ENCODE results near the gene ROM1.

ROM1 gene

DNA sequence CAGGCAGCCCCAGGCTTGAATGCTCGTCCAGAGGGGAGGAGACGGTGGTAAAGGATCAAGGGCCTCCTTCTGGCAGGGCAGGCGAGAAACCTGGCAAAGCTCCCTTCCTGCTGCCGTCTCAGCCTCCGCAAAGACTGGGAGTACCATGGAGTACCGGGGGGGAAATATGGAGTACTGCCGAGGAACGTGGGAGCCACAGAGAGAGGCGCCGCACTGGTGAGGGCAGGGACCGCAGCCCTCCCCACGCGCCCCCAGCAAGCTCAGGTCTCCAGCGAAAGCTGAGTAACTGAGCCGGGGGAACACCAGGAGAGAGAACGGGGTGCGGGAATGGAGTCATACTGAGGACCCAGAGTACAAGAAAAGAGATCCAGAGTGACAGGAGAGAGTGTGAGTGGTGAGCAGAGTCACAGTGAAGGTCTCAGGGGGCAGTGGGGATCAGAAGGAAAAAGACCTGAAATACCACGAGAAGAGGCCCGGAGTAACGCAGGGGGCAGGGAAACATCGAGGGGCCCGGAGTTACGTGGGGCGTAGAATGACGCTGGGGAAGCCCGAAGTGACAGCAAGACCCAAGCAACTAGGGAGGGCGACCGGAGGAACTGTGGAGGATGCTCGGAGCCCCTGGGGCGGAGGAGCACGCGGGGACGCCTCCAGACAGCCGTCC, 1.2 kb upstream of the ROM1 start:
- TF ChIP-seq GATA2 (IDR thresholded peaks at IDR 0.05; ENCODE audit: low read depth, low read length) (no peak), GATA3 (IDR thresholded peaks at IDR 0.05; ENCODE audit: low read depth, low read length) (no peak)

DNA sequence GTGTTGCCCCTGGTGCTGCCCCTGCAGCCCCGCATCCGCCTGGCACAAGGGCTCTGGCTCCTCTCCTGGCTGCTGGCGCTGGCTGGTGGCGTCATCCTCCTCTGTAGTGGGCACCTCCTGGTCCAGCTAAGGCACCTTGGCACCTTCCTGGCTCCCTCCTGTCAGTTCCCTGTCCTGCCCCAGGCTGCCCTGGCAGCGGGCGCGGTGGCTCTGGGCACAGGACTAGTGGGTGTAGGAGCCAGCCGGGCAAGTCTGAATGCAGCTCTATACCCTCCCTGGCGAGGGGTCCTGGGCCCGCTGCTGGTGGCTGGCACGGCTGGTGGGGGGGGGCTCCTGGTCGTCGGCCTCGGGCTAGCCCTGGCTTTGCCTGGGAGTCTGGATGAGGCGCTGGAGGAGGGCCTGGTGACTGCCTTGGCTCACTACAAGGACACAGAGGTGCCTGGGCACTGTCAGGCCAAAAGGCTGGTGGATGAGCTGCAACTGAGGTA, 278 bp downstream of the ROM1 start:
- TF ChIP-seq GATA3 (IDR thresholded peaks at IDR 0.05; ENCODE audit: low read depth, low read length): no peak
- TF ChIP-seq GATA2 (IDR thresholded peaks at IDR 0.05; ENCODE audit: low read depth, low read length): no peak

DNA sequence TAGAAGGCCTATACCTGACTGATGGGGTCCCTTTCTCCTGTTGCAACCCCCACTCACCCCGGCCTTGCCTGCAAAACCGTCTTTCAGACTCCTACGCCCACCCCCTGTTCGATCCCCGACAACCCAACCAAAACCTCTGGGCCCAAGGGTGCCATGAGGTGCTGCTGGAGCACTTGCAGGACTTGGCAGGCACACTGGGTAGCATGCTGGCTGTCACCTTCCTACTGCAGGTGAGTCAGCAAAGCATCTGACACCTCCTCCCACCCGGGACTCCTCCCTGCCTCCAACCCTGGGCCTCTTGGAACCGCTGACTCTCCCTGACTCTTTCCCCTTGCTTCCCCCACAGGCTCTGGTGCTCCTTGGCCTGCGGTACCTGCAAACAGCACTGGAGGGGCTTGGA, 1.2 kb downstream of the ROM1 start:
- TF ChIP-seq GATA3 (IDR thresholded peaks at IDR 0.05; ENCODE audit: low read depth, low read length) (no peak), GATA2 (IDR thresholded peaks at IDR 0.05; ENCODE audit: low read depth, low read length) (no peak)

DNA sequence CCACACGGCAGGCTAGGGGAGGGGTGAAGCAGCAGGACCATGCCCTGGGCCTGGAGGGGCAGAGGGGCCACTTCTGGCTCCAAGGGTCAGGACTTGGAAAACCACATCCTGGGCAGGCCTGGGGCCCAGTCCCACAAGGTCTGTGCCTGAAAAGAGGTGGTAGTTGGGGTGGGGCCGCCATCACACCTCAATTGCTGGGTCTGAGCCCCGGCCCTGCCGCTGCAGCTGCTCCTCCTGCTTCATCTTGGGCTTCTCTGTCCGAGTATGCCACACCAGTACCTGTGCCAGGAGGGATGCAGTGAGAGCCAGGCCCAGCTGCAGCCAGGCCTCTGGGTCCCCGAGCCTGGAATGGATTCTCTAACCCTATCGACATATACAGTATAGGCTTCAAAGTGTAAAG, 2.5 kb downstream of the ROM1 start:
- no peak for TF ChIP-seq GATA3 (IDR thresholded peaks at IDR 0.05; ENCODE audit: low read depth, low read length)
- TF ChIP-seq GATA2 (IDR thresholded peaks at IDR 0.05; ENCODE audit: low read depth, low read length): no peak

DNA sequence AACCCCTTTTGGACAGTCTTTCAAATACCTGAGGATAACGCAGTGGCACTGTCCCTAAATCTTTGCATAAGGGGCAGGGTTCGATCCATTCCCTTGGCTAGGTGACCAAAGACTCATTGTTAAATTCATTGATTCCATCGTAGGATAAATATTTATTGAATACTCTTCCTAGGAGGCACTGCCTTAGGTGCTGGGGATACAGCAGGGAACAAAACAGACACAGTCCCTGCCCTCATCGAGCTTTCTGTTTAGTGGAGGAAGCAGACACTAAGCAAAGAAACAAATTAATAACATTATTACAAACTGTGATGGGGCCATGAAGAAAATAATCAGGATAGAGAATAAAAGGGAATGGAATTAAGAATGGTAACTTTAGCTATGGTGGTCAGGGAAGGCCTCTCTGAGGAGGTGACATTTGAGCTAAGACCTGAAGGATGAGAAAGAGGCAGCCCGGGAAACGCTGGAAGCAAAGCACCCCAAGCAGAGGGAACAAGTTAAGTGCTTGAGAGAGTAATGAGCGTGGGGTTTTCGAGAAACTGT, 8.0 kb downstream of the ROM1 start:
- TF ChIP-seq GATA2 (IDR thresholded peaks at IDR 0.05; ENCODE audit: low read depth, low read length) (no peak), GATA3 (IDR thresholded peaks at IDR 0.05; ENCODE audit: low read depth, low read length) (no peak)

DNA sequence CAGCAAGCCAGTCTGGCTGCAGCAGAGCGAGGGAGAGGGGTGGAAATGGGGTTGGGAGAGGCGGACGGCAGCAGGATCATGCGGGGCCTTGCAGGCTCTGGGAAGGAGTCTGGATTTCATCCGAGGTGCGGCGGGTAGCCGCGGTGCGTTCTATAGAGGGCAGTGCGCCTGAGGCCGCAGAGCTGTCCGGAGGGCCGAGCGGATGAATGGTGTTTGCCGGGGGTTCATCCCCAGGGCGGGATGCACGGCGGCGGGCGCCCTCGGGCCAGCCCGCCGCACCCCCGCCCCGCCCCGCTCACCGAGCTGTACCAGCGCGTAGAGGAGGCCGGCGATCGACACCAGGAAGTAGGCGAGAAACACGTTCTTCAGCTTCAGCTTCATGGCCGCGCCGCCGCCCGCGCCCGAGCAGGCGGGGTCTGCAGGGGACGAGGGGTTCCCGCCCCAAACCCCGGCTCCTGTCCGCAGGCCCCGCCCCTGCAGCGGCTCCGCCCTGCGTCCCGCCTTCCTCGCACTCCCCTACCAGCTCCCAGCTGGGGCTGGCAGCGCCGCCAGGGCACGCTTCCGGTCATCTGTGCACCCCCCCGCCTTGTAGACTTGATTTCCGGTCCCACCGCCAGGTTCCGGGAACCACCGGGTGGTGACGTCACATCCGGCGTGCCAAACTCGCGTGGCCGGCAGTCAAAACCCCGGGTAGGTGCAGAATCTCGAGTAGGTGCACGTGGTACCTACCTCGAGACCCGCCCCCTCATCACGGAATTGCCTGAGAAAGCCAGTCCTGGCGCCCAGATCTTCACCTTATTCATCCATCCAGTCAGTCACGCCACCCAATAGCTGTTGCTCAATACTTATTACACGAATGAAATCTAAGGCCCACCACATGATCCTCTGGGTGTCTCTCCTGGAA, 8.8 kb downstream of the ROM1 start, which contains the start of gene B3GAT3:
B3GAT3 (minus strand) TSS at position 420 of the 904 bp plus-strand sequence; CDS start at position 381, 39 bp downstream.
- TF ChIP-seq GATA2 (IDR thresholded peaks at IDR 0.05; ENCODE audit: low read depth, low read length) (no peak; the same call in 1 of the 2 replicates), GATA3 (IDR thresholded peaks at IDR 0.05; ENCODE audit: low read depth, low read length) (no peak)

DNA sequence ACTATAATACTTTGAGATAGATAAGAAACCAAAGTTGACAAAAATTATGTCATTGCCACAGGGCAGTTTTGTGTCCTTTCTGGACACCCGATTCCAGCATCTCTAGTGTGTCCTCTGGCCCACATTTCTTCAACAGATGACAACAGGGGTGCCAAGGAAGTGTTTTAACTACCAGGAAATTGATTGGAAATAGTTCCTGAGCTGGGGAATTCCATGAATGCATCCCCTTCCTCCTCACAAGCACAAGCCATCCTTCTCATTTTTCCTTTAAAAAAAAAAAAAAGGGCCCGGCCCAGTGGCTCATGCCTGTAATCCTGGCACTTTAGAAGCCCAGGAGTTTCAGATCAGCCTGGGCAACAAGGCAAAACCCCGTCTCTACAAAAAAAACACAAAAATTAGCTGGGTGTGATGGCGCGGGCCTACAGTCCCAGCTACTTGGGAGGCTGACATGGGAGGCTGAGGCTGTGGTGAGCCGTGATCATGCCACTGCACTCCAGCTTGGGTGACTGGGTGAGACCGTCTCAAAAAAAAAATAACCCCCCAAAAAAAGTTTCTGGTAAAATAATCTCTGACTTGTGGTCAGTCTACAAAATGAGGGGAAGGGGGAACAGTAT, 9.5 kb downstream of the ROM1 start:
- TF ChIP-seq GATA3 (IDR thresholded peaks at IDR 0.05; ENCODE audit: low read depth, low read length) (no peak), GATA2 (IDR thresholded peaks at IDR 0.05; ENCODE audit: low read depth, low read length) (no peak; the same call in 1 of the 2 replicates)

DNA sequence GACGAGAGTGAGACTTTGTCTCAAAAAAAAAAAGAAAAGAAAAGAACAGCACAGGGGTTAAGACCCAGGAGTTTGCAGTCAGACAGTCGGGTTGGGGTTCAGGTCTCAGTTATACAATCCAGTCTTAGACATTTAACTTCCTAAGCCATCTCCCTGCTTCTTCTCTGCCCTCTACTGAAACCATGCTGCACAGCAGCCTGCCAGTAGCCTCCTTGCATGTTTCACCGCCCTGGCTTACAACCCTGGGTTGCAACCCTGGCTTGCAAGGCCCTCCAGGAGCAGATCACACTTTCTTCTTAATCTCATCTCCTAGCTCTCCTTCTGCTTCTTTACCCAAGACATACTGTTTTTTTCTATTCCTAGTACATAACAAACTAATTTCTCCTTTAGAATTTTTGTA, 14.7 kb downstream of the ROM1 start:
- TF ChIP-seq GATA3 (IDR thresholded peaks at IDR 0.05; ENCODE audit: low read depth, low read length): no peak
- TF ChIP-seq GATA2 (IDR thresholded peaks at IDR 0.05; ENCODE audit: low read depth, low read length): no peak

DNA sequence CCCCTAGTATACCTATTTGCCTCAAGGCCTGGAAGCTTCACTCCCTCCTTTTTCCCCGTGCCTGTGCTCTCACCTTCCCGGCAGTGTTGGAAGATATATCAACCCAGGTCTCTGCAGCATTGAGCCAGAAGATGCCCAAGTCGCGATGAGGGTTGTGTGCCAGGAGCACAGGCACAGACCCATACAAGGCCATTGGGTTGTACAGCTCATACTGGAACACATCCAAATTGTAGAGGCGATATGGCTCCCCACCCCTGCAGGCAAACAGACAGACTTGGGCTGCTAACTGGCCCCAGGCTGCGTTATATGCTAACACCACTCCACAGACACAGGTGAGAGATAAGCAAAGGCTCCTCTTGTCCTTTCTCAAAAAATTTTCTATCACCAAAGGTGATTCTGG, 19.4 kb downstream of the ROM1 start:
- TF ChIP-seq GATA2 (IDR thresholded peaks at IDR 0.05; ENCODE audit: low read depth, low read length): no peak
- TF ChIP-seq GATA3 (IDR thresholded peaks at IDR 0.05; ENCODE audit: low read depth, low read length): no peak

DNA sequence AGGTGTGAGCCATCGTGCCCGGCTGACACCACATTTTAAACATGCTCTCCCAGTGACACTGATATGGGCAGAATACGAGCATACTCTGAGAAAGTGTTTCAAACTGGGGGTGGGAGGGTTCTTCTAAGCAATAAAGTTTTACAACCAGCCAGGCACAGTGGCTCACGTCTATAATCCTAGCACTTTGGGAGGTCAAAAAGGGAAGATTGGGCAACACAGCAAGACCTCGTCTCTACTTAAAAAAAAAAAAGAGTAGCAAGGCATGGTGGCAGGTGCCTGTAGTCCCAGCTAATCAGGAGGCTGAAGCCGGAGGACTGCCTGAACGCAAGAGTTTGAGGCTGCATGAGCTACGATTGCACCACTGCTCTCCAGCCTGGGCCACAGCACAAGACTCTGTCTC, 31.2 kb downstream of the ROM1 start:
- TF ChIP-seq GATA2 (IDR thresholded peaks at IDR 0.05; ENCODE audit: low read depth, low read length) (no peak), GATA3 (IDR thresholded peaks at IDR 0.05; ENCODE audit: low read depth, low read length) (no peak)

DNA sequence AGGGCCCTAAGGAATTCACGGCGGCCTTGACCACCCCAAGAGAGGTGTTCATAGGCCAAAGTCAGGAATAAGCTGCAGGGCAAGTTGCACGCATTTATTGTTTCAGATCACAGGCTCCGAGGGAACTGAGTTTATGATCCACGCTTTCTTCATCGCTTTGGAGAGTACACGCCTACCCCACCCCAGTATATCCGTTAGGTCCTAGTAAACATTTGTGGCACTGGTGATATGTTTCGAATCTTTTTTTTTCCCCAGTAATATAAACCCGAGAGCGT, 32.6 kb downstream of the ROM1 start:
- no peak for TF ChIP-seq GATA3 (IDR thresholded peaks at IDR 0.05; ENCODE audit: low read depth, low read length)
- no peak; the same call in 1 of the 2 replicates for TF ChIP-seq GATA2 (IDR thresholded peaks at IDR 0.05; ENCODE audit: low read depth, low read length)

DNA sequence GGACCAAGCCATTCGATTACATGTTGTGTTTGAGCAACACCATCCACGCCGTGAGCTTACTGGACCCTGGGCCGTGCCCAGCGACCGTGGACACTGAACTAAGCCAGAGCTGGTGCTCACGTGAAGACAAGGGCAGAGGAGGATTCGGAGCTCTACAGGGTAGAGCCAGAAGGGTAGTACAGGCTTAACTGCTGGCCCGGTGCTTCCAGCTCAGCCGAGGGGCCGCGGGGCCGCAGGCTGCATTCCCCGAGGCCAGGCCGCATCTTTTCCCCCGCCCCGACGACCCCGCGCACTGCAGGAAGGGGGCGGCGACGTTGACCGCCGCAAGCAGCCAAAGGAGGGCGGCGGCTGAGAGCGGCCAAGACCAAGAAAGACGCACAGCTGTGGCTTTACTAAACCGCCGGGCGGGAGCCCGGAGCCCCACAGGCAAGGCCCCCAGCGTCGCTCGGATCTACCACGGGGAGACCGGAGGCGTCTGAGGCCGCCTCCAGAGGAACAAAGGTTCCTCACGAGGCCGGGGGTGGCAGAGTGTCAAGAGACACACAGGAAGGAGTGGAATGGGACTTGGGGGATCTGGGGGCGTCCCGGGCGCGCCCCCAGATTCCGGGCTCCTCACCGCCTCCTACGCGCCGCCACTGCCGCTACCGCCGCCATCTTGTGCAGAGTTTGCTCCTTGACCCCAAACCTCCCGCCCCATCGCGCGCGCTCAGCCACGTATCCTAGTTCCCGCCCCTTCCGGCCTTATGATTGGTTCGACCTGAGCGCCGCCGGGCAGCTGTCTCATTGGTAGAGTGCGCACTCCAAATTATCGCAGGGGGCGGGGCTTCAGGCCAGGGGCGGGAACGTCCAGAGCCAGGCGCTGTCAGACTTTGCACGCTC, 33.1 kb downstream of the ROM1 start, which contains the start of gene GANAB:
GANAB (minus strand) TSS at position 668 of the 879 bp plus-strand sequence; CDS start at position 654, 14 bp downstream.
- TF ChIP-seq GATA2 (IDR thresholded peaks at IDR 0.05; ENCODE audit: low read depth, low read length) (no peak), GATA3 (IDR thresholded peaks at IDR 0.05; ENCODE audit: low read depth, low read length) (no peak)

Data from SH-SY5Y (cell line).